ENCODE data around the gene PPP1R15B. TPM values are rescaled to one million over a fixed set of nuclear protein-coding genes. Genes with fewer than 3 reads are reported as not detected.

PPP1R15B gene
- total RNA-seq, 1 experiment from 2014 or later, result 45.9 TPM

- Histone ChIP-seq H3K27me3 (ENCODE audit: insufficient read depth, low read length) (peaks cover 6% of the 10 kb centered on the region; the same call in 1 of the 2 replicates), H3K18ac (ENCODE audit: insufficient read length, low read depth, low read length) (no peak overlapping the region), H2BK120ac (ENCODE audit: low read depth, low read length, poor library complexity, severe bottlenecking) (no peak overlapping the region), H2AK5ac (ENCODE audit: insufficient read length, low read length) (no peak overlapping the region), H4K5ac (ENCODE audit: insufficient read length, low read depth, low read length) (no peak overlapping the region), H3K23me2 (ENCODE audit: insufficient read length, low read depth, low read length, poor library complexity, severe bottlenecking) (peaks cover 6% of the 10 kb centered on the region), H3K9ac (ENCODE audit: extremely low read depth, insufficient read length, low read length) (no peak overlapping the region), H4K8ac (replicated peaks; ENCODE audit: insufficient read length, low read depth, low read length) (no peak overlapping the region), H3K4me2 (ENCODE audit: insufficient read depth, insufficient read length, low read length) (no peak overlapping the region), H3K4me1 (ENCODE audit: insufficient read depth, low read length) (no peaks in the 10 kb centered on the region; the same call in 1 of the 2 replicates), H2BK20ac (ENCODE audit: low read depth, low read length, poor library complexity, severe bottlenecking) (no peak overlapping the region), H2AFZ (ENCODE audit: low read length) (no peak overlapping the region), H4K20me1 (ENCODE audit: control insufficient read depth, insufficient read depth, insufficient read length) (no peaks in the 10 kb centered on the region), H3K27ac (ENCODE audit: insufficient read length, low read depth, low read length) (no peak overlapping the region), H2BK5ac (ENCODE audit: insufficient read length, low read length) (no peak overlapping the region), H3K9me3 (ENCODE audit: control insufficient read depth, low read depth, low read length) (no peaks in the 10 kb centered on the region), H2BK12ac (ENCODE audit: insufficient read length, low read depth, low read length) (no peak overlapping the region), H3T11ph (ENCODE audit: low read length) (no peak overlapping the region), H4K91ac (ENCODE audit: insufficient read length, low read depth, low read length) (no peak overlapping the region), H3K14ac (ENCODE audit: insufficient read depth, low read length) (no peak overlapping the region), H3K4ac (ENCODE audit: low read depth, low read length) (no peak overlapping the region), H2BK15ac (ENCODE audit: low read depth, low read length) (no peak overlapping the region), H3K23ac (ENCODE audit: insufficient read length, low read depth, low read length) (no peak overlapping the region), H3K56ac (ENCODE audit: insufficient read length, low read depth, low read length) (no peak overlapping the region), H3K79me2 (ENCODE audit: insufficient read depth, low read length) (no peaks in the 10 kb centered on the region), H3K79me1 (ENCODE audit: insufficient read depth, low read depth, low read length, poor library complexity, severe bottlenecking) (no peaks in the 10 kb centered on the region)
- no peak for DNase-seq
- no peaks in the 10 kb centered on the region for H3K9me3 Mint-ChIP-seq
- no peak overlapping the region for H3K27ac Mint-ChIP-seq
- peaks cover 4 to 5% of the 10 kb centered on the region in 2 experiments for H3K4me1 Mint-ChIP-seq
- peaks cover 35% of the 10 kb centered on the region for H3K27me3 Mint-ChIP-seq (ENCODE audit: low read depth)
- no peak overlapping the region for H3K4me3 Mint-ChIP-seq
- no peak for TF ChIP-seq CTCF (conservative IDR thresholded peaks at IDR 0.05)
- no peaks in the 10 kb centered on the region for H3K36me3 Mint-ChIP-seq (ENCODE audit: insufficient read depth in 1 of 3, low read depth in 3 of 3)
- WGBS (ENCODE audit: extremely low coverage, insufficient read length, low lambda C conversion rate), result no CpG with 5 or more reads among the region's 2 CpGs
Measured at GRCh38 chr1:204382714-204383083, 28.9 kb downstream of the PPP1R15B start.
